ENCODE measurements around the gene RBMS3.

Gene RBMS3

GRCh38 chr3:29635888-29636287 lies 355.0 kb downstream of the RBMS3 start:
- Histone ChIP-seq H3K4me1 (ENCODE audit: control insufficient read depth, insufficient read depth, low read length, unreplicated experiment) (peaks cover 25% of the 10 kb centered on the region), H3K27ac (ENCODE audit: low read depth, low read length) (no peak overlapping the region), H3K4me3 (ENCODE audit: low read depth, low read length) (no peak overlapping the region), H3K27me3 (ENCODE audit: insufficient read depth, low read length) (no peaks in the 10 kb centered on the region), H3K79me2 (ENCODE audit: control insufficient read depth, insufficient read depth, low read length, unreplicated experiment) (no peaks in the 10 kb centered on the region), H3K36me3 (ENCODE audit: insufficient read depth, low read length) (peaks cover 9% of the 10 kb centered on the region; the same call in 1 of the 2 replicates), H2AFZ (ENCODE audit: low read length, unreplicated experiment) (no peak overlapping the region)

- H3K4me3 ChIP-seq (ENCODE audit: low read depth, low read length), result no peak overlapping the region
- no peak overlapping the region for H2AFZ ChIP-seq (ENCODE audit: low read length, unreplicated experiment)
- no peaks in the 10 kb centered on the region for H3K79me2 ChIP-seq (ENCODE audit: control insufficient read depth, insufficient read depth, low read length, unreplicated experiment)
- peaks cover 29% of the 10 kb centered on the region for H3K4me1 ChIP-seq (ENCODE audit: control insufficient read depth, insufficient read depth, low read length, unreplicated experiment)
- no peak overlapping the region for H3K27ac ChIP-seq (ENCODE audit: low read depth, low read length)
- no peaks in the 10 kb centered on the region for H3K27me3 ChIP-seq (ENCODE audit: insufficient read depth, low read length)
- peaks cover 9% of the 10 kb centered on the region; the same call in 1 of the 2 replicates for H3K36me3 ChIP-seq (ENCODE audit: insufficient read depth, low read length)
Observed at GRCh38 chr3:29637068-29637467, 356.2 kb downstream of the RBMS3 start.

DNA sequence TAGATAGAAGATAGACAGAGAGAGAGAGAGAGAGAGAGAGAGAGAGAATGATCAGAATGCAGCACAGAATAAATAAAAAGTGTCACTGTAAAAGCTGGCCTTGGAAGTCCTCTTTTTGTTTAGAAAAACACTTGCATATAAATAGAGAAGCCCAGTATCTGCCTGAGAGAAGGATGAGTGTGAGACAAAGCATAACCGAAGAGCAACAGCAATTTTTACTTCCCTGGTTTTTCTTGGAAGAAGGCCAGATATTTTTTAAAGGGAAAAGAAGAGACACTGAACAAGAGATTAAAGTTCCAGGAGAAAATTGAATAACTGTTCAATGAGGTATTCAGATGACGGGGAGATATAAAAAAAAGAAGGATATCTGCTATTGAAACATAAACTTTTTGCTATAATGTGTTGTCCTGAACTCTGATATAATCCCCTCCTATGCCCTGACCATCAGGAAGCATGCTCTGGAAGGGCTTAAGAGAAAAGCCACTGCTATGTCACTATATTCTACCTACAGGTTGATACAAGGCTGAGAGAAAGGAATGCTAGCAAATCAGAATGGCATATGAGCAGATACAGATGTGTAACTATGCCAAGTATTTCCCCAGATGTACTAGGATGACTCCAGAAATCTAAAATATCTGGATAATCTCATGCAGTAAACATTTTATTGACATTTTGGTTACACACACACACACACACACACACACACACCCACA lies 358.9 kb downstream of the RBMS3 start:
- no peak overlapping the region for H2AFZ ChIP-seq (ENCODE audit: low read length, unreplicated experiment)
- peaks cover 9% of the 10 kb centered on the region; the same call in 1 of the 2 replicates for H3K36me3 ChIP-seq (ENCODE audit: insufficient read depth, low read length)

GRCh38 chr3:29642393-29643033 lies 361.6 kb downstream of the RBMS3 start:
- H3K79me2 ChIP-seq (ENCODE audit: control insufficient read depth, insufficient read depth, low read length, unreplicated experiment), result no peaks in the 10 kb centered on the region

More for the DNA sequence above, 358.9 kb downstream of the RBMS3 start:
- Histone ChIP-seq H3K4me3 (ENCODE audit: low read depth, low read length) (no peak overlapping the region), H3K79me2 (ENCODE audit: control insufficient read depth, insufficient read depth, low read length, unreplicated experiment) (no peaks in the 10 kb centered on the region), H3K27ac (ENCODE audit: low read depth, low read length) (no peak overlapping the region), H3K4me1 (ENCODE audit: control insufficient read depth, insufficient read depth, low read length, unreplicated experiment) (peaks cover 51% of the 10 kb centered on the region), H3K27me3 (ENCODE audit: insufficient read depth, low read length) (no peaks in the 10 kb centered on the region)

DNA sequence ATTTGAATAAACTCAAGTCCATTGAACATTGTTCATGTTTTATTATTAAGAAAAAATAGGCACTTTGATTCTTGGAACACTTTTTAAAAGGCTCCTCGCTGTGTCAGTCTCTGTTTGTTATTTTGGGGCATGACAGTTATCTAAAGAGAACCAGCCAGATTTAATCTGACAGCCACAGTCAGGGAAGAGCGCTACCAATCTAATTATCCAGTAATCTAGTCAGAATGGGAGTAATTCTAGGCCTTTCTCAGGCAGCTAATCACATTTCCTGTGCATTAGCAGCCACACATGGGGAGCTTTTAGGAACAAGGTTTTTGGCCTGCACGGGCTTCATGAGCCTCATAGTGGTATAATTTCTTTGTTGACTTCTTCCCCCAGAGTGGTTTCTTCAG lies 362.2 kb downstream of the RBMS3 start:
- Histone ChIP-seq H2AFZ (ENCODE audit: low read length, unreplicated experiment) (no peak overlapping the region), H3K36me3 (ENCODE audit: insufficient read depth, low read length) (no peaks in the 10 kb centered on the region), H3K27ac (ENCODE audit: low read depth, low read length) (peak overlapping the region; percentile 52), H3K79me2 (ENCODE audit: control insufficient read depth, insufficient read depth, low read length, unreplicated experiment) (no peaks in the 10 kb centered on the region), H3K27me3 (ENCODE audit: insufficient read depth, low read length) (no peaks in the 10 kb centered on the region), H3K4me1 (ENCODE audit: control insufficient read depth, insufficient read depth, low read length, unreplicated experiment) (peaks cover 46% of the 10 kb centered on the region), H3K4me3 (ENCODE audit: low read depth, low read length) (0 out of 2 replicates have a peak overlapping the region, but pooled peaks have one; percentile 8)

More at GRCh38 chr3:29642393-29643033, 361.6 kb downstream of the RBMS3 start:
- Histone ChIP-seq H3K4me1 (ENCODE audit: control insufficient read depth, insufficient read depth, low read length, unreplicated experiment) (peaks cover 51% of the 10 kb centered on the region), H3K4me3 (ENCODE audit: low read depth, low read length) (0 out of 2 replicates have a peak overlapping the region, but pooled peaks have one; percentile 8), H3K36me3 (ENCODE audit: insufficient read depth, low read length) (no peaks in the 10 kb centered on the region), H2AFZ (ENCODE audit: low read length, unreplicated experiment) (no peak overlapping the region), H3K27ac (ENCODE audit: low read depth, low read length) (peak overlapping the region; percentile 52), H3K27me3 (ENCODE audit: insufficient read depth, low read length) (no peaks in the 10 kb centered on the region)

DNA sequence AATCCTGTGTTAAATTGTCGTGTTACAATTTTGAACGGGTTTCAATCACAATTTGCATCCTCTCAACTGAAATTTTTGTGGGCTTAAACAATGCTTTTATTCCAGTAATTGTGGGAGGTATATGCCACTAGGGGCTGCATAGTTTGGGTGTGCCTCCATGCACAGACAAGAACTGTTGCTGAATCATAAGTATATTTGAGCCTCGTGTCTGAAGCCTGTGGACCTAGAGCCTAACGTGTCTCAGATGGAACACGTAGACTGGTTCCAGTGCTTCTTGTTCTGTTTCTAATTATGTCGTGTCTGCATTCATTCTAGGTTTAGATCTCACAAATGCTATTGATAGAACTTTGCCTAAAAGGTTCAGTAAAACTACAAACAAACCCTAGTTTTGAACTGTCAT lies 363.4 kb downstream of the RBMS3 start:
- no peaks in the 10 kb centered on the region for H3K36me3 ChIP-seq (ENCODE audit: insufficient read depth, low read length)
- H3K27me3 ChIP-seq (ENCODE audit: insufficient read depth, low read length), result no peaks in the 10 kb centered on the region
- H3K4me3 ChIP-seq (ENCODE audit: low read depth, low read length), result no peak overlapping the region
- H2AFZ ChIP-seq (ENCODE audit: low read length, unreplicated experiment), result no peak overlapping the region
- H3K4me1 ChIP-seq (ENCODE audit: control insufficient read depth, insufficient read depth, low read length, unreplicated experiment), result peaks cover 43% of the 10 kb centered on the region
- H3K27ac ChIP-seq (ENCODE audit: low read depth, low read length), result no peak overlapping the region
- H3K79me2 ChIP-seq (ENCODE audit: control insufficient read depth, insufficient read depth, low read length, unreplicated experiment), result no peaks in the 10 kb centered on the region

DNA sequence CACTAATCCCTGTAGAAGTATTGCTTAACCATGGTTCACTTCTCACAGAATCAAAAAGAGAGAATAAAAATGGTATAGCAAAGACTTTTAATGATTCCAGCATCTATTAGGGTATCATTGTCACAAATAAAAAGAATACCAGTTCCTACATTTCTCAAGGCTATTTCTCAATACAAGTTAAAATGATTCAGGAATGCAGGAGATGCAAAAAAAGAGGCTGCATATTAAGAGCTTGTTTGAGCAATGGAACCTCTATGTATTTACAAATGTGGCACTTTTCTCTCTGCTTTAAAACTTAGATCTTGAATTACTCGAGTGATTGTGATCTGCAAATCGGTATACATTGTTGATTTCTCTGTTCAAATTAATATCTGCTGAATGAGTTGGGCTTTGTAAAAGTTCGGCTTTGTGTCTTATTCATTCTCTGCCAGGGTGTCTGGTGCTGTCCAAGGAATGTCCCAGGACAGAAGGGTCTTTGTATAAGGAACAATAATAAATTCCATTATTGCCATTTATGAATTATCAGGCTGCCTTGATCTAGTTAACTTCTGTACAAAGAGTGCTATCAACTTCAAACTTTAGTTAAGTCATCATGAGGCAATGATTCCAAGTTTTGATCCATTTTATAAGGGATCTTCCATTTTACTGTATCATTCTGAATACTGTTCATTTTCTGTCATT lies 364.2 kb downstream of the RBMS3 start:
- Histone ChIP-seq H2AFZ (ENCODE audit: low read length, unreplicated experiment) (no peak overlapping the region), H3K79me2 (ENCODE audit: control insufficient read depth, insufficient read depth, low read length, unreplicated experiment) (no peaks in the 10 kb centered on the region), H3K36me3 (ENCODE audit: insufficient read depth, low read length) (no peaks in the 10 kb centered on the region), H3K4me3 (ENCODE audit: low read depth, low read length) (no peak overlapping the region), H3K4me1 (ENCODE audit: control insufficient read depth, insufficient read depth, low read length, unreplicated experiment) (peaks cover 43% of the 10 kb centered on the region), H3K27ac (ENCODE audit: low read depth, low read length) (no peak overlapping the region), H3K27me3 (ENCODE audit: insufficient read depth, low read length) (no peaks in the 10 kb centered on the region)

DNA sequence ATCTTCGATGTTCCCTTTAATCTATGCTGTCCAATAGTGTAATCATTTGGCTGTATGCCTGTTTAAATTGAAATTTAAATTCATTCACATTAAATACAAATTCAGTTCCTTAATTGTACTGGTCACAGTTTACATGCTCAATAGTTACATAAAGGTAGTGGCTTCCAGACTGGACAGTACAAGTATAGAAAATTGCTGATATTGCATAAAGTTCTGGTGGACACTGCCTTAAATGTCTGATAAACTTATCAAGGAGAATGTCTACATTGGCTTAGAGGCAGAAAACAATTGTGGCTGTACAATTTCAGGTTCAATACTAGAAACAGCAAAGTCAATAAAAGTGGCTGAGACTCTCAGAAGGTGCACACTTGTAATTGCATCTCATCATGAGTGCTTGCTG lies 365.2 kb downstream of the RBMS3 start:
- Histone ChIP-seq H3K36me3 (ENCODE audit: insufficient read depth, low read length) (no peaks in the 10 kb centered on the region), H3K27ac (ENCODE audit: low read depth, low read length) (no peak overlapping the region)

GRCh38 chr3:29649815-29650547 lies 369.1 kb downstream of the RBMS3 start:
- Histone ChIP-seq H3K4me3 (ENCODE audit: low read depth, low read length) (no peak overlapping the region), H3K79me2 (ENCODE audit: control insufficient read depth, insufficient read depth, low read length, unreplicated experiment) (no peaks in the 10 kb centered on the region), H3K36me3 (ENCODE audit: insufficient read depth, low read length) (no peaks in the 10 kb centered on the region), H3K4me1 (ENCODE audit: control insufficient read depth, insufficient read depth, low read length, unreplicated experiment) (peaks cover 20% of the 10 kb centered on the region), H3K27ac (ENCODE audit: low read depth, low read length) (peak overlapping the region; percentile 32), H3K27me3 (ENCODE audit: insufficient read depth, low read length) (no peaks in the 10 kb centered on the region), H2AFZ (ENCODE audit: low read length, unreplicated experiment) (no peak overlapping the region)

More for the DNA sequence above, 365.2 kb downstream of the RBMS3 start:
- H3K4me3 ChIP-seq (ENCODE audit: low read depth, low read length), result no peak overlapping the region
- H2AFZ ChIP-seq (ENCODE audit: low read length, unreplicated experiment), result no peak overlapping the region
- H3K27me3 ChIP-seq (ENCODE audit: insufficient read depth, low read length), result no peaks in the 10 kb centered on the region
- H3K79me2 ChIP-seq (ENCODE audit: control insufficient read depth, insufficient read depth, low read length, unreplicated experiment), result no peaks in the 10 kb centered on the region
- H3K4me1 ChIP-seq (ENCODE audit: control insufficient read depth, insufficient read depth, low read length, unreplicated experiment), result peaks cover 48% of the 10 kb centered on the region

- Histone ChIP-seq H2AFZ (ENCODE audit: low read length, unreplicated experiment) (no peak overlapping the region), H3K27ac (ENCODE audit: low read depth, low read length) (no peak overlapping the region), H3K36me3 (ENCODE audit: insufficient read depth, low read length) (no peaks in the 10 kb centered on the region), H3K4me3 (ENCODE audit: low read depth, low read length) (no peak overlapping the region), H3K79me2 (ENCODE audit: control insufficient read depth, insufficient read depth, low read length, unreplicated experiment) (no peaks in the 10 kb centered on the region), H3K4me1 (ENCODE audit: control insufficient read depth, insufficient read depth, low read length, unreplicated experiment) (peaks cover 15% of the 10 kb centered on the region), H3K27me3 (ENCODE audit: insufficient read depth, low read length) (no peaks in the 10 kb centered on the region)
Observed at GRCh38 chr3:29653680-29654079, 372.8 kb downstream of the RBMS3 start.
